CD8-positive, alpha-beta memory T cell (primary cell): ENCODE results near the gene UNG. TPM values are rescaled to one million over a fixed set of nuclear protein-coding genes. Genes with fewer than 3 reads are reported as not detected.

Experiments
- CTCF ChIA-PET: fragments of 350-600 bp; sonication (Branson Sonifier 250); formaldehyde crosslinking; loops from one replicate; lab custom pipeline; 2021; ENCODE audit warnings: antibody characterized with exemption; lab: Charles Lee
- POLR2A ChIA-PET: fragments of 350-600 bp; sonication (Branson Sonifier 250); formaldehyde crosslinking; loops from one replicate; lab custom pipeline; 2021; ENCODE audit warnings: antibody characterized with exemption; lab: Charles Lee
- DNase-seq, 5 donors: peaks; one replicate each; pipeline versions ENCODE4 v3.0.0 to v3.0.0-alpha.2; 2020 to 2022; ENCODE audit warnings: mixed read lengths in 1 of 5
- H3K27ac ChIP-seq: one replicate; pipeline ENCODE4 v1.7.0; 2013; ENCODE audit warnings: low read depth, mild to moderate bottlenecking, low read length, moderate library complexity
- H3K27me3 ChIP-seq: 2 replicates; pipeline ENCODE4 v1.7.0; 2013; ENCODE audit warnings: low read length, mild to moderate bottlenecking; ENCODE audit not compliant: insufficient read depth, poor library complexity, severe bottlenecking
- H3K36me3 ChIP-seq: 2 replicates; pipeline ENCODE4 v1.7.0; 2013; ENCODE audit warnings: mild to moderate bottlenecking, low read length, moderate library complexity; ENCODE audit not compliant: insufficient read depth
- H3K4me1 ChIP-seq: 2 replicates; pipeline ENCODE4 v1.7.0; 2013; ENCODE audit warnings: mild to moderate bottlenecking, low read length, moderate library complexity; ENCODE audit not compliant: insufficient read depth
- H3K4me3 ChIP-seq: 2 replicates; pipeline ENCODE4 v1.7.0; 2013; ENCODE audit warnings: mild to moderate bottlenecking, low read length
- H3K9me3 ChIP-seq: 2 replicates; pipeline ENCODE4 v1.7.0; 2013; ENCODE audit warnings: mild to moderate bottlenecking, low read length
- H3K27ac Mint-ChIP-seq, 8 donors: one replicate each; pipeline ENCODE4 v1.8.0; 2020 to 2021; ENCODE audit warnings: mixed read lengths in 8 of 8, mild to moderate bottlenecking in 6 of 8, inconsistent platforms in 3 of 8, moderate library complexity in 3 of 8
- H3K27me3 Mint-ChIP-seq, 2 donors: one replicate each; pipeline ENCODE4 v1.8.0; 2020 to 2021; ENCODE audit warnings: mixed read lengths in 2 of 2, mild to moderate bottlenecking in 1 of 2, moderate library complexity in 1 of 2
- H3K36me3 Mint-ChIP-seq, 3 donors: one replicate each; pipeline ENCODE4 v1.8.0; 2020 to 2021; ENCODE audit warnings: mixed read lengths in 3 of 3, inconsistent platforms in 1 of 3, mild to moderate bottlenecking in 1 of 3
- H3K4me1 Mint-ChIP-seq, 3 donors: one replicate each; pipeline ENCODE4 v1.8.0; 2020 to 2021; ENCODE audit warnings: mixed read lengths in 3 of 3, inconsistent platforms in 1 of 3, mild to moderate bottlenecking in 1 of 3
- H3K4me3 Mint-ChIP-seq, 7 donors: one replicate each; pipeline ENCODE4 v1.8.0; 2020 to 2021; ENCODE audit warnings: mixed read lengths in 7 of 7, mild to moderate bottlenecking in 6 of 7, moderate library complexity in 4 of 7, inconsistent platforms in 2 of 7
- H3K9me3 Mint-ChIP-seq, 5 donors: one replicate each; pipeline ENCODE4 v1.8.0; 2020 to 2022; ENCODE audit warnings: mixed read lengths in 5 of 5, mild to moderate bottlenecking in 3 of 5, moderate library complexity in 2 of 5, inconsistent platforms in 1 of 5
- polyA plus RNA-seq: library from polyadenylated mRNA; unstranded; fragments of 300-500 nt; fragmentation: Illumina TruSeq; gene quantifications from one replicate; pipeline ENCODE4 v1.2.3, GENCODE V29; 2021
- total RNA-seq, 2 experiments: library from RNA; stranded (reverse); gene quantifications; one replicate each; pipeline ENCODE4 v1.2.3, GENCODE V29; 2021

UNG gene
- total and polyA plus RNA-seq, 3 experiments from 2014 or later: 37.7 to 101 (median 92.3) TPM

GRCh38 chr12:109069307-109070271, 27.8 kb upstream of the UNG start:
- no peak overlapping the region for H3K4me3 ChIP-seq
- Mint-ChIP-seq H3K36me3 (peaks cover 13 to 73% (median 32%) of the 10 kb centered on the region in 3 donors), H3K4me3 (peak overlapping the region in 1 of 7 donors; percentile 34), H3K9me3 (no peaks in the 10 kb centered on the region), H3K27ac (peak overlapping the region in 3 of 8 donors; percentile 70 to 80 (median 77)), H3K4me1 (no peaks in the 10 kb centered on the region), H3K27me3 (no peaks in the 10 kb centered on the region)
- peaks cover 17% of the 10 kb centered on the region for H3K36me3 ChIP-seq
- DNase-seq: no peak
- no peaks in the 10 kb centered on the region for H3K27me3 ChIP-seq
- H3K27ac ChIP-seq: no peak overlapping the region
- H3K4me1 ChIP-seq: no peaks in the 10 kb centered on the region
- POLR2A ChIA-PET: no interaction called here
- H3K9me3 ChIP-seq: no peaks in the 10 kb centered on the region
- CTCF ChIA-PET: interaction anchor here (0.9 to 1.6 kb wide), 3 partner anchors 8 to 42 kb away, joined by 3 to 4 read pairs (median 3); partner anchors contain the start of gene ALKBH2

- Histone ChIP-seq H3K4me1 (no peaks in the 10 kb centered on the region), H3K27ac (no peak overlapping the region), H3K27me3 (no peaks in the 10 kb centered on the region), H3K9me3 (no peaks in the 10 kb centered on the region), H3K36me3 (peaks cover 11% of the 10 kb centered on the region), H3K4me3 (no peak overlapping the region)
- H3K36me3 Mint-ChIP-seq: peaks cover 46 to 80% (median 46%) of the 10 kb centered on the region in 3 donors
- H3K4me3 Mint-ChIP-seq: no peak overlapping the region
- H3K4me1 Mint-ChIP-seq: no peaks in the 10 kb centered on the region
- H3K9me3 Mint-ChIP-seq: peaks cover 4 to 12% (median 7%) of the 10 kb centered on the region in 5 donors
- ChIA-PET POLR2A (no interaction called here), CTCF (no interaction called here)
- H3K27me3 Mint-ChIP-seq: no peaks in the 10 kb centered on the region
- no peak overlapping the region for H3K27ac Mint-ChIP-seq
- DNase-seq: no peak
Observed at GRCh38 chr12:109074866-109075265, 22.5 kb upstream of the UNG start.

- Mint-ChIP-seq H3K4me3 (no peak overlapping the region), H3K36me3 (peaks cover 25 to 86% (median 44%) of the 10 kb centered on the region in 3 donors), H3K9me3 (peaks cover 5 to 13% (median 5%) of the 10 kb centered on the region in 5 donors), H3K4me1 (no peaks in the 10 kb centered on the region), H3K27ac (peak overlapping the region in 1 of 8 donors; percentile 36), H3K27me3 (no peaks in the 10 kb centered on the region)
- POLR2A ChIA-PET: no interaction called here
- Histone ChIP-seq H3K4me1 (no peaks in the 10 kb centered on the region), H3K27me3 (no peaks in the 10 kb centered on the region), H3K36me3 (peaks cover 35% of the 10 kb centered on the region), H3K9me3 (no peaks in the 10 kb centered on the region), H3K4me3 (no peak overlapping the region), H3K27ac (no peak overlapping the region)
- DNase-seq: no peak
- CTCF ChIA-PET: interaction anchor here (1.6 kb wide), 1 partner anchor 10 kb away, joined by 3 read pairs; the partner anchor contains the start of gene ALKBH2
Observed at GRCh38 chr12:109082751-109083150, 14.6 kb upstream of the UNG start.

GRCh38 chr12:109084425-109084824, 13.0 kb upstream of the UNG start:
- Mint-ChIP-seq H3K27me3 (no peaks in the 10 kb centered on the region), H3K36me3 (peaks cover 14 to 89% (median 37%) of the 10 kb centered on the region in 3 donors), H3K4me3 (no peak overlapping the region), H3K9me3 (peaks cover 0 to 5% (median 3%) of the 10 kb centered on the region in 5 donors), H3K4me1 (no peaks in the 10 kb centered on the region), H3K27ac (peak overlapping the region in 1 of 8 donors; percentile 27)
- CTCF ChIA-PET: interaction anchor here (0.7 to 1.1 kb wide), 3 partner anchors 8 to 204 kb away, joined by 3 to 4 read pairs (median 3); partner anchors contain the start of gene ALKBH2
- Histone ChIP-seq H3K27ac (no peak overlapping the region), H3K9me3 (no peaks in the 10 kb centered on the region), H3K36me3 (peaks cover 37% of the 10 kb centered on the region), H3K27me3 (no peaks in the 10 kb centered on the region), H3K4me3 (no peak overlapping the region), H3K4me1 (no peaks in the 10 kb centered on the region)
- DNase-seq: no peak
- POLR2A ChIA-PET: interaction anchor here (0.5 kb wide), 1 partner anchor 204 kb away, joined by 3 read pairs; no protein-coding TSS in a partner anchor

- H3K36me3 ChIP-seq: peaks cover 43% of the 10 kb centered on the region
- no peaks in the 10 kb centered on the region for H3K27me3 Mint-ChIP-seq
- H3K27me3 ChIP-seq: no peaks in the 10 kb centered on the region
- POLR2A ChIA-PET: no interaction called here
- H3K9me3 Mint-ChIP-seq: no peaks in the 10 kb centered on the region
- H3K27ac ChIP-seq: no peak overlapping the region
- H3K36me3 Mint-ChIP-seq: peaks cover 3 to 91% (median 30%) of the 10 kb centered on the region in 3 donors
- H3K27ac Mint-ChIP-seq: peak overlapping the region in 2 of 8 donors; percentile 3 to 63
- no peak overlapping the region for H3K4me3 ChIP-seq
- DNase-seq: no peak
- H3K4me1 Mint-ChIP-seq: peaks cover 0 to 5% (median under 1%) of the 10 kb centered on the region in 3 donors
- CTCF ChIA-PET: interaction anchor here (0.8 kb wide), 1 partner anchor 203 kb away, joined by 3 read pairs; no protein-coding TSS in a partner anchor
- no peaks in the 10 kb centered on the region for H3K9me3 ChIP-seq
- no peak overlapping the region for H3K4me3 Mint-ChIP-seq
- no peaks in the 10 kb centered on the region for H3K4me1 ChIP-seq
Observed at GRCh38 chr12:109085590-109085989, 11.8 kb upstream of the UNG start.

- Mint-ChIP-seq H3K4me1 (peaks cover 10 to 19% (median 11%) of the 10 kb centered on the region in 3 donors), H3K27me3 (no peaks in the 10 kb centered on the region), H3K36me3 (peaks cover 0 to 79% (median 17%) of the 10 kb centered on the region in 3 donors), H3K9me3 (no peaks in the 10 kb centered on the region), H3K27ac (no peak overlapping the region), H3K4me3 (no peak overlapping the region)
- Histone ChIP-seq H3K9me3 (no peaks in the 10 kb centered on the region), H3K4me3 (no peak overlapping the region), H3K27me3 (no peaks in the 10 kb centered on the region), H3K27ac (no peak overlapping the region), H3K4me1 (peaks cover 8% of the 10 kb centered on the region), H3K36me3 (peaks cover 38% of the 10 kb centered on the region)
- CTCF ChIA-PET: interaction anchor here (1.3 to 1.7 kb wide), 2 partner anchors 9 to 35 kb away, joined by 3 to 4 read pairs; partner anchors contain the start of gene USP30
- POLR2A ChIA-PET: no interaction called here
- DNase-seq: no peak
Observed at GRCh38 chr12:109087250-109087649, 10.1 kb upstream of the UNG start.

- H3K4me3 ChIP-seq: no peak overlapping the region
- H3K4me1 ChIP-seq: peaks cover 21% of the 10 kb centered on the region
- Mint-ChIP-seq H3K36me3 (peaks cover 0 to 64% (median 4%) of the 10 kb centered on the region in 3 donors), H3K4me1 (peaks cover 26 to 34% (median 26%) of the 10 kb centered on the region in 3 donors), H3K27me3 (no peaks in the 10 kb centered on the region), H3K9me3 (no peaks in the 10 kb centered on the region), H3K27ac (peak overlapping the region in 5 of 8 donors; percentile 19 to 64 (median 54)), H3K4me3 (no peak overlapping the region)
- H3K36me3 ChIP-seq: peaks cover 23% of the 10 kb centered on the region
- no peak overlapping the region for H3K27ac ChIP-seq
- ChIA-PET CTCF (no interaction called here), POLR2A (no interaction called here)
- no peak for DNase-seq
- H3K27me3 ChIP-seq: no peaks in the 10 kb centered on the region
- H3K9me3 ChIP-seq: no peaks in the 10 kb centered on the region
Observed at GRCh38 chr12:109088818-109089217, 8.6 kb upstream of the UNG start.
